GM23248 (cell line): ENCODE measurements around the gene GPAT3.

ENCODE experiments used
- EZH2 ChIP-seq: fragments of 200-600 bp; sonication (generic); IDR thresholded peaks from 2 replicates; pipeline ENCODE4 v1.6.1; 2018; ENCODE audit warnings: antibody characterized with exemption, mild to moderate bottlenecking; ENCODE audit not compliant: insufficient read depth, poor library complexity, severe bottlenecking
- EZH2phosphoT487 ChIP-seq: fragments of 200-600 bp; sonication (generic); IDR thresholded peaks from 2 replicates; pipeline ENCODE4 v1.6.1; 2018; ENCODE audit warnings: antibody characterized with exemption, moderate library complexity, mild to moderate bottlenecking, low read depth; ENCODE audit not compliant: insufficient read depth

DNA sequence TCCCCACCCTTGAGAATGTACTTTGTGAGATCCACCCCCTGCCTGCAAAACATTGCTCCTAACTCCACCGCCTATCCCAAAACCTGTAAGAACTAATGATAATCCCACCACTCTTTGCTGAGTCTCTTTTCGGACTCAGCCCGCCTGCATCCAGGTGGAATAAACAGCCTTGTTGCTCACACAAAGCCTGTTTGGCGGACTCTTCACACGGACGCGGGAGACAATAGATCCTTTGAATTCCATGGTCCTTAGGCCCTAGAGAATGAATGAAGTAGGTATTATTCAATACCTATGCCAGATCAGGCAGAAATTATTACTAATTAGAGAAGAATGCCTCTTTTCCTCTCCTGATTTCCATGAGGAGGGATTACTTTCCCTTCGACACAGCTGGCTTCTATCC lies 101.0 kb downstream of the GPAT3 start:
- TF ChIP-seq EZH2phosphoT487: no peak
- TF ChIP-seq EZH2: no peak
